Neural progenitor cell (in vitro differentiated cells): Measurements from ENCODE around the gene CXCL14. TPM values are rescaled to one million over a fixed set of nuclear protein-coding genes. Genes with fewer than 3 reads are reported as not detected.

Source experiments
- DNase-seq: peaks from one replicate; pipeline ENCODE4 v3.0.0-alpha.2; 2016; ENCODE audit warnings: low spot score
- H2AFZ ChIP-seq: fragments of 200-600 bp; sonication (generic); replicated peaks from 2 replicates; pipeline ENCODE4 v1.6.1; 2016; ENCODE audit warnings: antibody characterized with exemption
- H3F3A ChIP-seq: fragments of 200-600 bp; sonication (generic); 2 replicates; pipeline ENCODE4 v1.6.1; 2016; ENCODE audit warnings: antibody characterized with exemption, low read depth
- H3K27ac ChIP-seq: fragments of 200-600 bp; sonication (generic); 2 replicates; pipeline ENCODE4 v1.5.1; 2016; ENCODE audit warnings: mild to moderate bottlenecking
- H3K27me3 ChIP-seq: fragments of 200-600 bp; sonication (generic); 2 replicates; pipeline ENCODE4 v1.6.1; 2016; ENCODE audit warnings: mild to moderate bottlenecking, moderate library complexity
- H3K36me3 ChIP-seq: fragments of 200-600 bp; sonication (generic); 2 replicates; pipeline ENCODE4 v1.5.1; 2016
- H3K4me1 ChIP-seq: fragments of 200-600 bp; sonication (generic); 2 replicates; pipeline ENCODE4 v1.6.1; 2016; ENCODE audit warnings: mixed run types
- H3K4me2 ChIP-seq: fragments of 200-600 bp; sonication (generic); 2 replicates; pipeline ENCODE4 v1.6.1; 2016
- H3K4me3 ChIP-seq: fragments of 200-600 bp; sonication (generic); 2 replicates; pipeline ENCODE4 v1.5.1; 2016
- H3K79me2 ChIP-seq: fragments of 200-600 bp; sonication (generic); 2 replicates; pipeline ENCODE4 v1.6.1; 2016; ENCODE audit warnings: low read depth
- H3K9ac ChIP-seq: fragments of 200-600 bp; sonication (generic); 2 replicates; pipeline ENCODE4 v1.6.1; 2016
- H3K9me3 ChIP-seq: fragments of 200-600 bp; sonication (generic); 2 replicates; pipeline ENCODE4 v1.5.1; 2016; ENCODE audit warnings: low read depth
- H4K20me1 ChIP-seq: fragments of 200-600 bp; sonication (generic); 2 replicates; pipeline ENCODE4 v1.6.1; 2016; ENCODE audit warnings: low read depth
- H3K27ac Mint-ChIP-seq: 3 replicates; pipeline ENCODE4 v1.8.0; 2021; ENCODE audit warnings: mixed read lengths
- H3K27me3 Mint-ChIP-seq: 2 replicates; pipeline ENCODE4 v1.8.0; 2022; ENCODE audit warnings: low read depth, mild to moderate bottlenecking, inconsistent platforms, moderate library complexity, mixed read lengths; ENCODE audit not compliant: insufficient read depth
- H3K36me3 Mint-ChIP-seq: 3 replicates; pipeline ENCODE4 v1.8.0; 2021; ENCODE audit warnings: mixed read lengths
- H3K4me1 Mint-ChIP-seq: 3 replicates; pipeline ENCODE4 v1.8.0; 2021; ENCODE audit warnings: mixed read lengths
- H3K4me3 Mint-ChIP-seq: 3 replicates; pipeline ENCODE4 v1.8.0; 2021; ENCODE audit warnings: mild to moderate bottlenecking, moderate library complexity, mixed read lengths
- H3K9me3 Mint-ChIP-seq: 3 replicates; pipeline ENCODE4 v1.8.0; 2020; ENCODE audit warnings: mixed read lengths
- CTCF ChIP-seq: fragments of 200-600 bp; sonication (generic); IDR thresholded peaks from 2 replicates; pipeline ENCODE4 v1.5.1; 2017; ENCODE audit warnings: antibody characterized with exemption, mild to moderate bottlenecking
- EZH2 ChIP-seq: fragments of 200-600 bp; sonication (generic); IDR thresholded peaks from 2 replicates; pipeline ENCODE4 v1.6.1; 2017; ENCODE audit warnings: antibody characterized with exemption, mild to moderate bottlenecking, moderate library complexity
- EZH2phosphoT487 ChIP-seq: fragments of 200-600 bp; sonication (generic); IDR thresholded peaks from 2 replicates; pipeline ENCODE4 v1.6.1; 2017; ENCODE audit warnings: antibody characterized with exemption
- total RNA-seq: library from RNA; depleted of rRNA; stranded (reverse); fragments of >200 nt; gene quantifications from 2 replicates; pipeline ENCODE4 v1.2.3, GENCODE V29; 2015; ENCODE audit warnings: low replicate concordance

Gene CXCL14
- total RNA-seq, 1 donor from 2014 or later: 0.45 TPM

DNA sequence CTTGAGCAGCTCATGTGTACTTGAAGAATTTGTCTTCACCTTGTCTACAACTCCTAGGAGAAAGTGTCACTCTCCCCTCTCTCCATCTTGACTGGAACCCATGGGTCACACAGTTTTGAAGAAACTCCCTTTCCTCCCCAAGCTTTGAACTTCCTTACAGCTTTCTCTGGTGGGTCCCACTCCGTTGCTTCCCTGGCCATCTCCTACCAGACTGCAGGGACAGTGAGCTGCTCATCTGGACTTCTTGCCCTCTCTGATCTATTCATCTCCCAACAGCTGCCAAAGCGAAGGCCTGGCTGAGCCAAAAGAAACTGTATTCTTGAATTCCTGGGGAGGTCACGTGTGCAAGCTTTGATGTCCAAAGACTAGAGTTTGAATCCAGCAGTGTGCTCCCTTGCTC is 22.7 kb upstream of the CXCL14 start:
- H3F3A ChIP-seq: peaks cover 15% of the 10 kb centered on the region
- H3K79me2 ChIP-seq: no peaks in the 10 kb centered on the region
- peaks cover under 1% of the 10 kb centered on the region for H4K20me1 ChIP-seq
- peaks cover 10% of the 10 kb centered on the region for H3K27me3 Mint-ChIP-seq
- H3K36me3 Mint-ChIP-seq: no peaks in the 10 kb centered on the region
- no peak overlapping the region for H3K27ac Mint-ChIP-seq
- no peaks in the 10 kb centered on the region for H3K36me3 ChIP-seq
- H3K27ac ChIP-seq: no peak overlapping the region
- H3K4me2 ChIP-seq: peak overlapping the region; percentile 2
- no peaks in the 10 kb centered on the region for H3K9me3 Mint-ChIP-seq
- no peak overlapping the region for H3K4me3 ChIP-seq
- H3K4me1 Mint-ChIP-seq: no peaks in the 10 kb centered on the region
- no peak overlapping the region for H3K4me3 Mint-ChIP-seq
- no peaks in the 10 kb centered on the region for H3K9me3 ChIP-seq
- peaks cover 22% of the 10 kb centered on the region for H3K4me1 ChIP-seq
- no peak overlapping the region for H3K9ac ChIP-seq
- no peaks in the 10 kb centered on the region for H3K27me3 ChIP-seq
- no peak for DNase-seq
- TF ChIP-seq EZH2 (no peak), EZH2phosphoT487 (no peak), CTCF (no peak)
- no peak overlapping the region for H2AFZ ChIP-seq

- Mint-ChIP-seq H3K27ac (no peak overlapping the region), H3K4me1 (no peaks in the 10 kb centered on the region), H3K27me3 (peaks cover 10% of the 10 kb centered on the region), H3K4me3 (no peak overlapping the region), H3K9me3 (no peaks in the 10 kb centered on the region), H3K36me3 (no peaks in the 10 kb centered on the region)
- Histone ChIP-seq H3K36me3 (no peaks in the 10 kb centered on the region), H3K4me3 (no peak overlapping the region), H3K79me2 (no peaks in the 10 kb centered on the region), H3K9me3 (no peaks in the 10 kb centered on the region), H3K27ac (no peak overlapping the region), H3K4me2 (no peak overlapping the region), H4K20me1 (no peaks in the 10 kb centered on the region), H3K27me3 (no peaks in the 10 kb centered on the region), H3K4me1 (peaks cover 19% of the 10 kb centered on the region), H3K9ac (no peak overlapping the region), H3F3A (peaks cover 15% of the 10 kb centered on the region), H2AFZ (no peak overlapping the region)
- no peak for DNase-seq
- TF ChIP-seq CTCF: no peak
- no peak for TF ChIP-seq EZH2phosphoT487
- TF ChIP-seq EZH2: no peak
These were observed 22.2 kb upstream of the CXCL14 start for GRCh38 chr5:135600971-135601381.

- no peaks in the 10 kb centered on the region for H3K36me3 Mint-ChIP-seq
- no peak overlapping the region for H3K4me3 Mint-ChIP-seq
- no peaks in the 10 kb centered on the region for H3K79me2 ChIP-seq
- no peaks in the 10 kb centered on the region for H3K36me3 ChIP-seq
- no peak overlapping the region for H3K9ac ChIP-seq
- H3K4me3 ChIP-seq: no peak overlapping the region
- no peak overlapping the region for H2AFZ ChIP-seq
- H3K9me3 ChIP-seq: no peaks in the 10 kb centered on the region
- H3F3A ChIP-seq: peaks cover 15% of the 10 kb centered on the region
- TF ChIP-seq CTCF: no peak
- no peak for TF ChIP-seq EZH2phosphoT487
- no peak for TF ChIP-seq EZH2
- H3K4me2 ChIP-seq: no peak overlapping the region
- no peak overlapping the region for H3K27ac ChIP-seq
- no peaks in the 10 kb centered on the region for H3K9me3 Mint-ChIP-seq
- H3K27me3 ChIP-seq: no peaks in the 10 kb centered on the region
- no peaks in the 10 kb centered on the region for H4K20me1 ChIP-seq
- peaks cover 8% of the 10 kb centered on the region for H3K27me3 Mint-ChIP-seq
- no peaks in the 10 kb centered on the region for H3K4me1 Mint-ChIP-seq
- no peak overlapping the region for H3K27ac Mint-ChIP-seq
- peaks cover 19% of the 10 kb centered on the region for H3K4me1 ChIP-seq
- DNase-seq: no peak
These were observed 21.4 kb upstream of the CXCL14 start for GRCh38 chr5:135600152-135600570.
